Stimulated activated CD8-positive, alpha-beta memory T cell treated with anti-CD3 and anti-CD28 coated beads, Interleukin-4, amount 100 ng/mL, for 1 hour (primary cell): ENCODE measurements around the gene AKR1E2.

Experiments
- DNase-seq, 2 donors: peaks; one replicate each; pipeline ENCODE4 v3.0.0-alpha.2; 2020; ENCODE audit warnings: low read depth in 2 of 2, low spot score in 1 of 2

AKR1E2 gene

DNA sequence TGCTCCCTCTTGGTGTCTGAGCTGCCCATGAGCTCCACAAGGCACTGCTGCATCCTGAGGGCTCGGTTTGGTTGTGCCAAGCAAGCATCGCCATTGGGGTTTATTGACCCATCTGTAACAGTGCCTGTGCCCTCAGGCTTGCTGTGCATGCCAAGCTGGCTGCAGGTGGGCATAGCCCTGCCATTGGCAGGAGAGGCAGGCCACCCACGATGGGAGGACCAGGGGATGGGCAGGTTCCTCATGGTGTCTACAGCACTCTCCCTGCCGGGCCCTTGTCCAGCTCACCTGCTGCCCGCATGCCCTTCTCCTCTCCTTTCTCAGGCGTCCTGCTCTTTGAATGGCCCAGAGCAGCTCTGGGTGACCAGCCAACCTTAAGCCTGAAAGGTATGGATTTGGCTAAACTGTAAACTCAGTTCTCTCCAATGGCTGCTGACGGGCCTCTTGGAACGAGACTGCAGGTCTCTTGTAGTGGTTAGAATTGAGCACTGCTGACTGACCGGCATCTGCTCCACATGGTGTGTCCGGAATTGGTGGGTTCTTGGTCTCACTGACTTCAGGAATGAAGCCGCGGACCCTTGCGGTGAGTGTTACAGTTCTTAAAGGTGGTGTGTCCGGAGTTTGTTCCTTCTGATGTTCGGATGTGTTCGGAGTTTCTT lies 17.6 kb downstream of the AKR1E2 start:
- no peak for DNase-seq

DNA sequence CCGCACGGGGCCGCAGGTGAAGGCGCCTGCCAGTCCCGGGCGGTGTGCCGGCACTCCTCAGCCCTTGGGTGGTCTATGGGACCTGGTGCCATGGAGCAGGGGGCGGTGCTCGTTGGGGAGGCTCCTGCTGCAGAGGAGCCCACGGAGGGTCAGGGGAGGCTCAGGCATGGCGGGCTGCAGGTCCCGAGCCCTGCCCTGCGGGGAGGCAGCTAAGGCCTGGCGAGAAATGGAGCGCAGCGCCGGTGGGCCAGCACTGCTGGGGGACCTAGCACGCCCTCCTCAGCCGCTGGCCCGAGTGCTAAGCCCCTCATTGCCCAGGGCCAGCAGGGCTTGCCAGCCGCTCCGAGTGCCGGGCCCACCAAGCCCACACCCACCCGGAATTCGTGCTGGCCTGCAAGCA lies 18.9 kb downstream of the AKR1E2 start:
- no peak for DNase-seq

DNA sequence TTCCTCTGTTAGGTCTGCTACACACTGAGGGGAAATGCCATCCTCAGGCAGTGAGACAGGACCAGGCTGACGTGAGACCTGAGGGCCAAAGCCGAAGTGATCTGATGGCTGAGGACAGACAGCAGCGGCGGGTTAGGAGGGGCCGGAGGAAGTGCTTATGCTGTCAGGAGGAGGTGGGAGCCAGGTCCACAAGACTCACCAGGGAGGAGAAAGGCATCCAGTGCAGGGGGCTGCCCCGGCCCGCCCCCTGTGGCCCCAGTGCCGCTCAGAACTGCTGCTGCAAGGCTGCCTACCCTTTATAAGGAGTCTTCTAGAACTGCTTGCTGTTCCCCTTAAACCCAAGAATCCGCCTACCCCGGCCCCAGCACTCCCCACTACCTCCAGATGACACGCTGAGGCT lies 19.8 kb downstream of the AKR1E2 start:
- no peak for DNase-seq

DNA sequence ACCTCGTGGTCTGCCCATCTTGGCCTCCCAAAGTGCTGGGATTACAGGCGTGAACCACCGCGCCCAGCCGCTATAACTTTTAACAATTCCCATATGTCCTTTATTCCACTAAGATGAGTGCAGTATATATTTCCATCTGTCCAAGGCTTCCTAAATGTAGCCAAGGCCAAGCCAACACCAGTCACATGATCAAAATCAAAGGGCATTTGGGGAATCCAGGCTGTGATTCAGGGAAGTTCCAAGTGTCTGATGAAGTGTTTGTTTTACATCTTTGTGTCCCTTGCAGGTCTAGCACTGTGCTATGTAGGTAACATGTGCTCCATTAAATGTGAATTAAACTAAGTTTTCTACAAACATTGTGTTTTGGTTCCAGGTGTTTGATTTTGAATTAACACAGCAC lies 20.8 kb downstream of the AKR1E2 start:
- DNase-seq = no peak

DNA sequence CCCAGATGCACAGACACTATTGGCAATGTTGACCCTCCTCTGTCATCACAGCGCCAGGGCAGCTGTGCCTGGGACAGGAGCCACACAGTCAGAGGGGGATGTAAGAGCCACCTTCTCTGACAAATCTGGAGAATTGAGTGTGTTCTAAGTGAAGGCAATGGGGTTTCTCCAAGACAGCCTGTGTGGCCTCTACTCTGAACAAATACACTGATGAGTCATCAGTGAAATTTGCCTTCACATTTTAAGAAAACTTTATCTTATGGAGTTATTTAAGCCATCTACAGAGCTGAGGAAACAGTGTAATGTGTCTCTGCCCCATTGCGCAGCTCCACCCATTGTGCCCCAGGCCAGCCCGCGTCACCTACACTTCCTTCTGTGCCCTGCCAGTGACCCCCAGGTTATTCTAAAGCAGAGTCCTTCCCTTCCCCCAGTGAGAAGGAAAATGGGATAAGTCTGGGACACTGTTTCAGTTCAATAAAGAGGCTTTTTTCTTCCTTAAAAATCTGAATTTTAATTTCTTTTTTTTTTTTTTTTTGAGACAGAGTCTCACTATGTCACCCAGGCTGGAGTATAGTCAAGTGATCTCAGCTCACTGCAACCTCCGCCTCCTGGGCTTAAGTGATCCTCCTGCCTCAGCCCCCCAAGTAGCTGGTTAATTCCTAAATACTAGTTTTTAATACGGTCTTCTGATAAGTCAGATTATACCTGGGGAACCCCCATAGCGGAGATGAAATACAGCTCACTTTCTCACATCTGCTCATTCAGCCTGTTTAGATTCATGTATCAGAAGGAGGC lies 21.8 kb downstream of the AKR1E2 start:
- no peak for DNase-seq

DNA sequence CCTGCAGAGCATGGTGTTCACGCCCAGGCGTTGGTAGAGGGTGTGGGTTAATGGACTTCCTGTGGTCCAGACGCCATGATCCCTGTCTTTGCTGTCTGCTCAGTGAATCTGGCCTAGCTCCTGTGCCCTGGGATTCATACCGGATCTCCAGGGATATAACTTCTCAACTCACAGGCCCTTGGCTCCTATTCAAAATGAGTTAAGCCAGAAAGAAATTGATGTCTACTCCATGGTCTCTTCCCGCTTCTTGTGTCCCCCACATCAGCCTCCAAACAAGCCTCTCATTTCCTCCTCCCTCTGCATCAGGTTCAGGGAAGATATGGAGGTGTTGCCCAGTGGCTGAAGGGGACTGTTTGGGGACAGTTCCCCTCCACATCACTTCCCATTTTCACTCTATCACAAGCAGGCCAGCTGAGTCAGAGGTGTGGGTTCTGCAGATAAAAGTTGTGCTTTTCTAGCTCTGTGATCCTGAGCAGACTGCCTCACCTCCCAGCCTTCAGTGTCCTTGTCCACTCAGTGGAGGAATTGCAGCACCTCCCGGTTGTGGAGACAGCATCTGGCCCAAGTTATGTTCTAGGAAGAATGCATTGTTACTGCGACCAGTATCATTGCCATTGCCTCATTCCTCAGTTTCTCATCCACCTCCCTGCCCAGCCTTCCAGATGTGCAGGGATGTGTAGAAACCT lies 22.5 kb downstream of the AKR1E2 start:
- DNase-seq = no peak

DNA sequence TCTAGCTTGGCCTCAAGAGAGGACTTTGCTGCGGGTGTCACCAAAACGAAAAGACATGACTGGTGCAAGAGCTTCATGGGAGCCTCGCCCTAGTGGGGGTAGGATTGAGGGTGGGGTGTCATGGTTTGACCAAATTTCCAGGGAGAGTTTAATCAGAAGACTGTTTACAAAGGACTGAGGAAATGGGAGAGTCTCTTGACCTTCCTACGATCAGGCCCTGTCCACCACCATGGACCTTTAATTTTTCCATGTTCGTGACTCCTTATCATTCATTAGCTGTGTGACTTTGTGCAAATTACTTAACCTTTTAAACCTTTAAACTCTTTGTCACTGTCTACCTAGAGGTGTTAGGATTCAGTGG lies 23.0 kb downstream of the AKR1E2 start:
- DNase-seq = no peak

DNA sequence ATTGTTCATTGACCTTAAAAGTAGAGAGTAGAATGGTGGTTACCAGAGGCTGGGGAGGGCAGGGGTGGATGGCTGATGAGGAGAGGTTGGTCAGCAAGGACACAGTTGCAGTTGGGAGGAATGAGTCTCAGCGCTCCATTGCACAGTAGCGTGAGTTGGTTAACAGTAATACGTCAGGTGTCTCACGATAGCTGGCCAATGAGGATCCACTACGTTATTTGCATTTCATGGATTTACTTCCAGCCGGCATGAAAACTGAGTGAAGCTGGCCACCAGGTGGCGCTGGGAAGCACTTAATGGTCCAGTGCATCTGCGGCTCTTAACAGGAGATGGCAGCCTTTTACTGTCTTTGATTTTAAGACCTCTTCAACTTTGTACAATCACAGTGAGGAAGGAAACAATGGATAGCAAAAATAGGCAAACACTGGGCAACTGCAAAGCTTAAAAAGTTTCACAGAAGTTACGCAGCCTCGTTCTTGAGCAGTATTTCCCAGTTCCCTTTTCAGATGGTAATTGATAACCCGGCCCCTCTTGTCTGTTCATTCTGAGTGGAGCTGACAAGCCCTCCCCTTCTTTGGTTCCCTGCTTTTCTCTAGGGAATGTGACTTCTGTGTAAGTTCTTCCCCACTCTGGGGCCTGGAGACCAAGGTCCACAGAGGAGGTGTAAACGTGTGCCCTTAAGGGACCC lies 23.7 kb downstream of the AKR1E2 start:
- peak; percentile 62 to 75 for DNase-seq

DNA sequence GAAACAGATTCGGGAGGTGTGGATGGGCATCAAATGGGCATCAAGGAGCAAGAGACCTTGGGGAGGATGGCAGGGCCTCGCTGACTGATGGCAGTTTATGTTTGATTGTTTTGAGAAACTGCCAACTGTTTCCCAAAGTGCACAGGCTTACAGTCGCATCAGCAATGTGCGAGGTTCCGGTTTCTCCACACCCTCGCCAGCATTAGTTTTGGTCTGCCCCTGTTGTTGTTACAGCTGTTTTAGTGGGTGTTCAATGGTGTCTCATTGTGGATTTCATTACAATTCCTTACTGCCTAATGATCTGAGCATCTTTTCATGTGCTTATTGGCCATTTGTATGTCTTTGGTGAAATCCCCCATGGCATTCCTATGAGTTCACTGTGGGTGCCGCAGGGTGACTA lies 24.4 kb downstream of the AKR1E2 start:
- DNase-seq = no peak

DNA sequence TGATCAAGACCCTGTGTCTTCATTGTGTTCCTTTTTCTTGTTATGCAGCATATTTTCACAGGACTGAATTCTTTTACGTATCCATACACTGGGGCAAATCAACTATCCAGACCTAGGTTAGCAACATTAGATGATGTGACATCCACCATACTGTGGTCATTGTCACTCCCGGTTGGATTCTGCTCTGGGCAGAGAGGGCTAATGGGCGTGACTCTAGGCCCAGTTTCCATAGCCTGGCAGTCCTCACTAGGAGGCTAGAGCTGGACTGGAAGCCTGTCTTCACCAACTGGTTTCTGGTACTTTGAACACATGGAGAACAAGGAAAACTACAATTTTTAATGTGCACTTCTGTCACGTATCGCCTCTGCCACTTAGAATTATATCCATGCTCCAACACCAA lies 25.2 kb downstream of the AKR1E2 start:
- DNase-seq = no peak

DNA sequence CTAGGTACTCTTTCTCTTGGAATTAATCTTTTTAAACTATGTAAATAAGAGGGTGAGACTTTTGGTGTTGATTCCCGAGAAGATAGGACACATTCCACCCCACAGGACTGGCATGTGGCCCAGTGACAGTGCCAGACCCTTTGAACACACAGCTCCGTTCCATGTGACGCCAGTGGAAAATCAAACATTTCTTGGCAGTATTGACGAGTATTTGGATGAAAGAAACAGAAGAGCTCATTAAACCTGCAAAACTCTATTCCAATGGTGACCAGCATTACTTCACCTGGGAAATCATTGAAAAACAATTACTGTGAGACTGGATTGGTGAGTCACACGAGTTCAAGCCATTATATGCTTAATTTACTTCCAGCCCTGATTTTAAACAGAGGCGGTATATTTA lies 25.8 kb downstream of the AKR1E2 start:
- DNase-seq = no peak

DNA sequence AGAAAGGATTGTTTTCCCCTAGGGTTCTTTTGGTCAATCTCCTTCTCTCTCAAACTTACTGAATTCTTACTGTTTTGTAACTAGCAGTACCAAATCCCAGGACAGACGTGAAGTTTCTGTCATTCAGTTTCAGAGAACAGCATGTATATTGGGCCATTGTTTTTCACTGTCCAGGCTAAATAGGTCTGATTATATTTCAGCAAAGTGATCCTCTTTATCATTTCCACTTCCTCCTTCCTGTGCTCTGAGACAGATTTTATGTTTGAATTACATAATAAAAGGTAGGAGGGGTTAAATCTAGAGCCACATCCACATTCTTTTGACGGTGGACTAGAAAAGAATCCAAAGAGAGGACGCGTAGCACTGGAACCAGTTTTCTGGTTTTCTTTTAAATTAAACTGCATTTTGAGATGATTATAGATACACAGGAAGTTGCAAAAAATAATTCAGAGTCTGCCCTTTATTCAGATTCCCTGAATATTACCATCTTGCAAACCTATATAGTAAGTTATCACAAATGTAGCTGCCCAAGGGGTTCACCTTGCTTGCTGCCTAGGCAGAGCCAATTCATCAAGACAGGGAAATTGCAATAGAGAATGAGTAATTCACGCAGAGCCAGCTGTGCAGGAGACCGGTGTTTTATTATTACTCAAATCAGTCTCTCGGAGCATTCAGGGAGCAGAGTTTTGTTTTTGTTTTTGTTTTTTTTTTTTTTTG lies 40.1 kb downstream of the AKR1E2 start:
- DNase-seq = no peak

DNA sequence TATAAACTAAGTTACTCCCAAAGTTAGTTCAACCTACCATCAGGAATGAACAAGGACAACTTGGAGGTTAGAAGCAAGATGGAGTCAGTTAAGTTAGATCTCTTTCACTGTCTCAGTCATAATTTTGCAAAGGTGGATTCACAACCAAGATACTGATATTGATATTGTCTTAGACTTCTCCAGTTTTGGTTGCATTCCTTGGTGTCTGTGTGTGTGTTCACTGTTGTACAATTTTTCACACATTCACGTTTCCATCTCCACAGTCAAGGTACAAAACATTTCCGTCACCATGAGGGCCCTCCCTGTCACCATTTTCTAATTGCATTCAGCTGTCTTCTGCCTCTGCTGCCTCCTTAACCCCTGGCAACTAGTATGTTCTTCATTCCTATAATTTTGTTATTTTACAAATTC lies 41.1 kb downstream of the AKR1E2 start:
- no peak for DNase-seq

DNA sequence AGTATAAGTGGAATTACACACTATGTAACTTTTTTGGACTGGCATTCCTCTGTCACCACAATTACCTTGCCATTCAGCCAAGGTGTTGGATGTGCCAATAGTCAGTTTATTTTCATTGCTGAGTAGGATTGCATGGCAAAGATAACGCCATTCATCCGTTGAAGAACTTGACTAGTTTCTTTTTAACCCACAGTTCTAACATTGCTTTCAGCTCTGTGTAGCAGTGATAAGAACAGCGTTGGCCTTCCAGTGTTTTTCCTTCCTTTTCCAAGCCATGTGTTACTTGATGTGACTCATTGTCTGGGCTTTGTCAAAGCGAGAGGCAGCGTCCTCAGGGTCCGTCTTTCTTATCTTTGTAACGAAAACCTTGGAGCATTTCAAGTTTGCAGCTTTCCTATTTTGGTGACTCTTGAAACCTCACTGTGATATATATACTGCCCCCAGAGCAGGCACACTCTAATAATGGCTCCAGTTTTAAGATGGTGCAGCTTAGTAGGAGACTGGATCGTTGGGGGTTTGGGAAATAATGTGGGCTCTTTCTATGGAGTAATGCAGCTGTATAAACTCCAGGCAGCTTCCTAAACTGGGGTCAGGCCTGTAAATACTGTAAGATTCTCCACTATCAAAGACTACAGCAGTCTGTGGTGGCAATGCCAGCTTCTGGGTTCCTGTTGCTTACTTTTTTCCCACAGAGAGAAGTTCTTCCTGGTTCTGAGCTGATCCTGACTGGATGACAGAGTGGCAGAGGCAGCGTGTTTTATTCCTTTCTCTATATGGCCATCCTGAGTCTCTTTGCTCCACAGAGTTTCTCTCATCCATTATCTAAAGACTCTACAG lies 41.7 kb downstream of the AKR1E2 start:
- no peak for DNase-seq

DNA sequence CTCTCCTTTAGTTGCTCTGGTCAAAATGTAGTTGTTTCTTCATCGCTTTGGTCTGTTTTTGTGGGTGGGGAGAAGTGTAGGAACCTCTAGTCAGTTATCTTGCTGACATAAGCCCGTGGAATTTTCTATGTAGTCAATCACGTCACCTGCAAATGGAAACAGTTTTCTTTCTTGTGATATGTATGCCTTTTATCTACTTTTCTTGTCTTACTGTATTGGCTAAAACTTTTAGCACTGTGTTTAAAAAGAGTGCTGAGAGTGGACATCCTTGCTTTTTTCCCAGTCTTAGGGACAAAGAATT lies 42.3 kb downstream of the AKR1E2 start:
- no peak for DNase-seq

DNA sequence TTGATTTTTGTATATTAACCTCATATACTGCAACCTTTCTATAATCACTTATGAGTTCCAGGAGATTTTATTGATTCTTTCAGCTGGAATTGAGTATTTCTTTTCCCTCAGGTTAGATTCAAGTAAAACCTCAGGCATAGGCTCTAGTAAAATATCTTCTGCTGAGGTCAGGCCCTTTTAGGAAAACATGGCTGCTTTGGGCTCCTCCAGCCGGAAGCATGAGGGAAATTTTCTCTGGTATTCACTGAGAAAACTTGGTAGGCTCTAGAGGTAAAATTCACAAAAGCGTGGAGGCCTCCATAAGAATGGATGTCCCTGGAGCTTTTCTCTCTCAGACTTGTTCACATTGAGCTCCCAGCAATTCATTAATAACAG lies 56.7 kb downstream of the AKR1E2 start:
- DNase-seq = no peak

DNA sequence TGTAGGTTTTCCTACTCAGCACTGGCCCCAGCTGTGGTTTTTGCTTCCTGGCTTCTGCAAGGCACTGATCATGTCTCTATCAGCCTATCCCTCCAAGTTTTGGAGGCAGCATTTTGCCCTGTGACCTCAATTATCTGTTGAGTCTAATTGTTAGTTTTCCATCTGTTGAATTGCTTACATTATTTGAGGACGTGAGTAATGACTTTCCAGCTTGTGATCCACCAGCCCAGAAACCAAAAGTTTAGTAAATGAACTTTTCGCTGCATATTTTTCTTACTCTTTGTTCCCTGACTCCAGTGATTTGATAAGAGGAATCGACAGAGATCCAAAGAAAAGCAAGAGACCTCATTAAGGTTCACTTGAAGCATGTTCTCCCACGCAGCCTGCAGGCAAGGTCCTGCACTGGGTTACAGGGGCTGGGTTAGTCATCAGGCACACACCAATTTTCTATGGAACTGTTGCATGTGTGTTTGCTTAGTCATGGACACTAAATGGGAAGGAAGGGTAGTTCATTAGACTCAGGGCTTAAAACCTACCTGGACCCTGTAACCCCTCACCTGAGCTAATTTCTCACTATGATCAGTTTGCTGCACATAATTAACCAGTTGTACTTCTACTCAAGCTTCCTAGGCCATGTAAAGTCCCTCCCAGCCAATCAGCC lies 57.2 kb downstream of the AKR1E2 start:
- DNase-seq = no peak

DNA sequence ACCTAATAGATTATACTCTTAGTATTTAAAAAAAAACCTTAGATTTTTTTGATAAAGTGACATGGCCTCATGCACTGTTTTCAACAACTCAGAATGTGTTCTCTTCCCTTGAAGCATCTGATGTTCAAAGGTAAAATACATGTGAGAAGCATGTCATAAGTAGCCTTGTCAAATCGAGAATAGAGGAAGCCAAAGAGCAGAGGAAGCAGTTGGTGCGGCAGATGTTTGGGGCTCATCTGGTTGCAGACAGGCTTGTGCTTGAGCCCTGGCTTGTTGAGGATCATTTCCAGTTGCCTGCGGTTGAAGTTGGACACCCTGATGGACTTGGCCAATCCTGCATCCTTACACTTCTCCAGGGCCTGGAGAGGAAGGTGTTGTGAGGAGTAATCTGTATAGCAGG lies 59.2 kb downstream of the AKR1E2 start:
- no peak for DNase-seq

DNA sequence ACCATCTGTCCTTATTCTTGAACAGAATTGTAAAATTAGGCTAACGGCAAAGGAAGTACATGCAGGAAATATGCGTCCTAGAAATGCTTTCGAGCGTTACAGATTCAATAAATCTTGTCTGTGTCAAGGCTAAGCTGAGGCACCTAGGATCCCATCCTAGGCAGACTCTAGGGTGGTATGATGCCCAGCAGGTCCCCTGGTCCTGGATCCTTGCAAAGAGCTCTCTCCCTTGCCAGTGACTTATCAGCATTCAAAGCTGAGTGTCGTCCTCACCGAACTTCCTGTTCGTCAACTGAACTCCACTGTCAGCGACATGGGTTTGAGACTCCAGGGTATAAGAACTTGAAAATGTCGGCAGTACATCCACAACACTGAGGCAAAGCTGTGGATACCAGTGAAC lies 61.5 kb downstream of the AKR1E2 start:
- no peak for DNase-seq

DNA sequence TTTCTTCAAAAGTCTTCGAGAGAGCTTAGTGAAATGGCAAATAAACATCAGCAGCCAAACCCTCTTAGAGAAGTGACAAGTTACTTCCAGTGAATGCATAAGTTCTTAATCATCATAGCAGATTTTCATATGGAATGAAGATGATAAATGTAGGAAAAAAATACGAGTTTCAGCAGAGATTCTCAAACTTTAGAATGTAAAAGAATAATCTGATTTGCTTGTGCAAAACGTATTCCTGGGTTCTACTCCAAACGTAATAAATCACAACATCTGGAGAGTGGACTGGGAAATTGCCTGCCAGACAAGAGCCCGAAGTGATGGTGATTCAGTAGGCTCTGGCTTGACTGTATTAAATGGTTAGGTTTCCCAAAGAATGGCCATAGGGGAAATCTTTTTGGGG lies 62.2 kb downstream of the AKR1E2 start:
- DNase-seq = no peak
